ENCODE data around the gene PTPN7.

PTPN7 gene

GRCh38 chr1:202164271-202165037, 4.1 kb upstream of the PTPN7 start:
- Histone ChIP-seq H3K27me3 (ENCODE audit: control insufficient read depth, insufficient read depth, low read length) (no peaks in the 10 kb centered on the region), H3K4me3 (ENCODE audit: low read depth, low read length) (no peak overlapping the region), H3K9ac (ENCODE audit: low read depth, low read length) (no peak overlapping the region), H3K4me1 (ENCODE audit: control insufficient read depth, insufficient read depth, low read length) (peaks cover 13% of the 10 kb centered on the region; the same call in 1 of the 2 replicates), H3K36me3 (ENCODE audit: control insufficient read depth, insufficient read depth, low read length) (no peaks in the 10 kb centered on the region), H3K9me3 (ENCODE audit: control insufficient read depth, insufficient read depth, low read length) (no peaks in the 10 kb centered on the region), H3K27ac (ENCODE audit: low read depth, low read length) (no peak overlapping the region)

- Histone ChIP-seq H3K27ac (ENCODE audit: low read depth, low read length) (no peak overlapping the region), H3K9ac (ENCODE audit: low read depth, low read length) (no peak overlapping the region), H3K27me3 (ENCODE audit: control insufficient read depth, insufficient read depth, low read length) (no peaks in the 10 kb centered on the region), H3K36me3 (ENCODE audit: control insufficient read depth, insufficient read depth, low read length) (no peaks in the 10 kb centered on the region), H3K9me3 (ENCODE audit: control insufficient read depth, insufficient read depth, low read length) (no peaks in the 10 kb centered on the region), H3K4me1 (ENCODE audit: control insufficient read depth, insufficient read depth, low read length) (peaks cover 20% of the 10 kb centered on the region; the same call in 1 of the 2 replicates), H3K4me3 (ENCODE audit: low read depth, low read length) (no peak overlapping the region)
These were observed 3.2 kb upstream of the PTPN7 start for GRCh38 chr1:202163281-202164270.

GRCh38 chr1:202162418-202163280, 2.2 kb upstream of the PTPN7 start:
- Histone ChIP-seq H3K27me3 (ENCODE audit: control insufficient read depth, insufficient read depth, low read length) (no peaks in the 10 kb centered on the region), H3K4me1 (ENCODE audit: control insufficient read depth, insufficient read depth, low read length) (peaks cover 20% of the 10 kb centered on the region; the same call in 1 of the 2 replicates), H3K9me3 (ENCODE audit: control insufficient read depth, insufficient read depth, low read length) (no peaks in the 10 kb centered on the region), H3K36me3 (ENCODE audit: control insufficient read depth, insufficient read depth, low read length) (no peaks in the 10 kb centered on the region), H3K9ac (ENCODE audit: low read depth, low read length) (no peak overlapping the region), H3K4me3 (ENCODE audit: low read depth, low read length) (no peak overlapping the region), H3K27ac (ENCODE audit: low read depth, low read length) (no peak overlapping the region)

GRCh38 chr1:202162047-202162417, 1.6 kb upstream of the PTPN7 start:
- Histone ChIP-seq H3K36me3 (ENCODE audit: control insufficient read depth, insufficient read depth, low read length) (no peaks in the 10 kb centered on the region), H3K9me3 (ENCODE audit: control insufficient read depth, insufficient read depth, low read length) (no peaks in the 10 kb centered on the region), H3K4me1 (ENCODE audit: control insufficient read depth, insufficient read depth, low read length) (peaks cover 20% of the 10 kb centered on the region; the same call in 1 of the 2 replicates), H3K9ac (ENCODE audit: low read depth, low read length) (no peak overlapping the region), H3K27me3 (ENCODE audit: control insufficient read depth, insufficient read depth, low read length) (no peaks in the 10 kb centered on the region), H3K4me3 (ENCODE audit: low read depth, low read length) (no peak overlapping the region), H3K27ac (ENCODE audit: low read depth, low read length) (no peak overlapping the region)

- no peaks in the 10 kb centered on the region for H3K27me3 ChIP-seq (ENCODE audit: control insufficient read depth, insufficient read depth, low read length)
- no peaks in the 10 kb centered on the region for H3K9me3 ChIP-seq (ENCODE audit: control insufficient read depth, insufficient read depth, low read length)
- no peaks in the 10 kb centered on the region for H3K36me3 ChIP-seq (ENCODE audit: control insufficient read depth, insufficient read depth, low read length)
- no peak overlapping the region for H3K9ac ChIP-seq (ENCODE audit: low read depth, low read length)
- H3K4me1 ChIP-seq (ENCODE audit: control insufficient read depth, insufficient read depth, low read length), result peaks cover 20% of the 10 kb centered on the region; the same call in 1 of the 2 replicates
- H3K4me3 ChIP-seq (ENCODE audit: low read depth, low read length), result no peak overlapping the region
- H3K27ac ChIP-seq (ENCODE audit: low read depth, low read length), result no peak overlapping the region
These were observed 997 bp upstream of the PTPN7 start for GRCh38 chr1:202161151-202162046.

GRCh38 chr1:202159534-202160371, 649 bp downstream of the PTPN7 start:
- H3K4me1 ChIP-seq (ENCODE audit: control insufficient read depth, insufficient read depth, low read length), result peaks cover 14% of the 10 kb centered on the region; the same call in 1 of the 2 replicates
- no peak overlapping the region for H3K9ac ChIP-seq (ENCODE audit: low read depth, low read length)
- no peak overlapping the region for H3K27ac ChIP-seq (ENCODE audit: low read depth, low read length)
- H3K36me3 ChIP-seq (ENCODE audit: control insufficient read depth, insufficient read depth, low read length), result no peaks in the 10 kb centered on the region
- H3K9me3 ChIP-seq (ENCODE audit: control insufficient read depth, insufficient read depth, low read length), result no peaks in the 10 kb centered on the region
- H3K4me3 ChIP-seq (ENCODE audit: low read depth, low read length), result no peak overlapping the region
- H3K27me3 ChIP-seq (ENCODE audit: control insufficient read depth, insufficient read depth, low read length), result no peaks in the 10 kb centered on the region

- Histone ChIP-seq H3K36me3 (ENCODE audit: control insufficient read depth, insufficient read depth, low read length) (no peaks in the 10 kb centered on the region), H3K9ac (ENCODE audit: low read depth, low read length) (no peak overlapping the region), H3K4me1 (ENCODE audit: control insufficient read depth, insufficient read depth, low read length) (peaks cover 19% of the 10 kb centered on the region), H3K4me3 (ENCODE audit: low read depth, low read length) (no peak overlapping the region), H3K27me3 (ENCODE audit: control insufficient read depth, insufficient read depth, low read length) (no peaks in the 10 kb centered on the region), H3K27ac (ENCODE audit: low read depth, low read length) (no peak overlapping the region), H3K9me3 (ENCODE audit: control insufficient read depth, insufficient read depth, low read length) (no peaks in the 10 kb centered on the region)
These were observed 1.4 kb downstream of the PTPN7 start for GRCh38 chr1:202158810-202159533.

GRCh38 chr1:202157945-202158344, 2.5 kb downstream of the PTPN7 start:
- Histone ChIP-seq H3K4me1 (ENCODE audit: control insufficient read depth, insufficient read depth, low read length) (peaks cover 19% of the 10 kb centered on the region), H3K9me3 (ENCODE audit: control insufficient read depth, insufficient read depth, low read length) (no peaks in the 10 kb centered on the region), H3K4me3 (ENCODE audit: low read depth, low read length) (no peak overlapping the region), H3K27ac (ENCODE audit: low read depth, low read length) (no peak overlapping the region), H3K36me3 (ENCODE audit: control insufficient read depth, insufficient read depth, low read length) (no peaks in the 10 kb centered on the region), H3K27me3 (ENCODE audit: control insufficient read depth, insufficient read depth, low read length) (no peaks in the 10 kb centered on the region), H3K9ac (ENCODE audit: low read depth, low read length) (no peak overlapping the region)

- Histone ChIP-seq H3K27me3 (ENCODE audit: control insufficient read depth, insufficient read depth, low read length) (no peaks in the 10 kb centered on the region), H3K9ac (ENCODE audit: low read depth, low read length) (no peak overlapping the region), H3K9me3 (ENCODE audit: control insufficient read depth, insufficient read depth, low read length) (no peaks in the 10 kb centered on the region), H3K27ac (ENCODE audit: low read depth, low read length) (no peak overlapping the region), H3K4me3 (ENCODE audit: low read depth, low read length) (no peak overlapping the region), H3K4me1 (ENCODE audit: control insufficient read depth, insufficient read depth, low read length) (peaks cover 19% of the 10 kb centered on the region), H3K36me3 (ENCODE audit: control insufficient read depth, insufficient read depth, low read length) (no peaks in the 10 kb centered on the region)
These were observed 3.8 kb downstream of the PTPN7 start for GRCh38 chr1:202156590-202156989.
